ENCODE results near the gene GRAP2. TPM values are rescaled to one million over a fixed set of nuclear protein-coding genes. Genes with fewer than 3 reads are reported as not detected.

Gene GRAP2
- polyA plus RNA-seq, 1 of the 3 experiments (the other 2 are of a cell fraction): 0.13 TPM

DNA sequence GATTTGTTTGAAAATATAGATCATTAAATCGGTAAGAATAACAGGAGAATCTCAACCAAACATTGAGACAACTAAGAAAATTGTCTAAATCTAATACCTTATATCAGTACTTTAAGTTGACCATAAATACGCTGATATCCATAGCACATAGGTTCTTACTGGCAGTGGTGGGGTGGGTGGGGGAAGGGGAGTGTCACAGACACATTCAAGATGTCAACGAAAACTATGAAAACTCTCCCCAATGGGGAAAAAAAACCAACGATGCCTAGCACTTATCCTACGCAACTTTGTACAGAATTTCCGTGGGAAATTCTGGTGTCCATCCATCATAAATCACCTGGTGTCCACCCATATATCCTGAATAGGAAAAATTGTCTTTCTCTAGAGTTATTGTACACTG, 6.2 kb downstream of the GRAP2 start:
- Histone ChIP-seq H3K79me2 (ENCODE audit: insufficient read depth) (no peaks in the 10 kb centered on the region), H3K9me2 (no peaks in the 10 kb centered on the region), H2AFZ (ENCODE audit: low read depth) (no peak overlapping the region), H3K4me3 (ENCODE audit: low read depth in 2 of 2, low read length in 1 of 2) (no peak overlapping the region), H3K9me3 (no peaks in the 10 kb centered on the region), H4K20me1 (ENCODE audit: insufficient read depth) (no peaks in the 10 kb centered on the region), H3F3A (replicated peaks; ENCODE audit: insufficient read depth) (no peaks in the 10 kb centered on the region), H3K27me3 (ENCODE audit: insufficient read depth) (no peaks in the 10 kb centered on the region), H3K36me3 (replicated peaks in 1 of 2; ENCODE audit: control insufficient read depth in 1 of 2, insufficient read depth in 2 of 2, low read length in 1 of 2) (no peaks in the 10 kb centered on the region), H3K4me1 (ENCODE audit: control insufficient read depth in 1 of 2, insufficient read depth in 2 of 2, low read depth in 1 of 2, low read length in 1 of 2) (no peaks in the 10 kb centered on the region), H3K4me2 (no peak overlapping the region), H3K27ac (ENCODE audit: low read depth in 2 of 2, low read length in 1 of 2) (no peak overlapping the region), H3K9ac (no peak overlapping the region)
- no peak for TF ChIP-seq RCOR1 (IDR thresholded peaks at IDR 0.05; ENCODE audit: low read length)
- TF ChIP-seq TCF12 (IDR thresholded peaks at IDR 0.05): no peak
- no peak for TF ChIP-seq RAD21 (IDR thresholded peaks at IDR 0.05; ENCODE audit: low read length)
- no peak for TF ChIP-seq JUND (IDR thresholded peaks at IDR 0.05)
- TF ChIP-seq TAF1 (IDR thresholded peaks at IDR 0.05; ENCODE audit: borderline replicate concordance, low read depth, low read length): no peak
- TF ChIP-seq RXRA (IDR thresholded peaks at IDR 0.05; ENCODE audit: borderline replicate concordance, low read depth): no peak
- TF ChIP-seq MAX (IDR thresholded peaks at IDR 0.05; ENCODE audit: low read depth): no peak
- no peak for TF ChIP-seq USF2 (IDR thresholded peaks at IDR 0.05; ENCODE audit: borderline replicate concordance, low read depth, low read length)
- TF ChIP-seq ZBTB33 (IDR thresholded peaks at IDR 0.05; ENCODE audit: borderline replicate concordance, low read depth): no peak
- TF ChIP-seq MXI1 (IDR thresholded peaks at IDR 0.05; ENCODE audit: low read depth, low read length): no peak
- CTCF ChIA-PET: no interaction called here
- no peak for DNase-seq
- 64% methylated on average over 6 of the region's 6 CpGs for WGBS (ENCODE audit: low lambda C conversion rate)
- POLR2A ChIA-PET: no interaction called here

- H3K4me1 ChIP-seq (ENCODE audit: control insufficient read depth in 1 of 2, insufficient read depth in 2 of 2, low read depth in 1 of 2, low read length in 1 of 2): no peaks in the 10 kb centered on the region
- H3K36me3 ChIP-seq (replicated peaks in 1 of 2; ENCODE audit: control insufficient read depth in 1 of 2, insufficient read depth in 2 of 2, low read length in 1 of 2): no peaks in the 10 kb centered on the region
- no peaks in the 10 kb centered on the region for H3K9me2 ChIP-seq
- no peak overlapping the region for H3K9ac ChIP-seq
- POLR2A ChIA-PET: interaction anchor here (0.6 kb wide), 1 partner anchor 86 kb away, joined by 3 read pairs; no protein-coding TSS in a partner anchor
- no peaks in the 10 kb centered on the region for H3K27me3 ChIP-seq (ENCODE audit: insufficient read depth)
- WGBS (ENCODE audit: low lambda C conversion rate): 69% methylated on average over 4 of the region's 9 CpGs
- H2AFZ ChIP-seq (ENCODE audit: low read depth): no peak overlapping the region
- no peaks in the 10 kb centered on the region for H3K9me3 ChIP-seq
- no peak overlapping the region for H3K27ac ChIP-seq (ENCODE audit: low read depth in 2 of 2, low read length in 1 of 2)
- no peak overlapping the region for H3K4me3 ChIP-seq (ENCODE audit: low read depth in 2 of 2, low read length in 1 of 2)
- no peak for DNase-seq
- TF ChIP-seq TEAD4 (IDR thresholded peaks at IDR 0.05; ENCODE audit: borderline replicate concordance, insufficient read depth): no peak
- no peak for TF ChIP-seq GABPA (IDR thresholded peaks at IDR 0.05; ENCODE audit: low read depth)
- no peak for TF ChIP-seq MXI1 (IDR thresholded peaks at IDR 0.05; ENCODE audit: low read depth, low read length)
- TF ChIP-seq USF1 (IDR thresholded peaks at IDR 0.05; ENCODE audit: borderline replicate concordance, low read depth): no peak
- H4K20me1 ChIP-seq (ENCODE audit: insufficient read depth): no peaks in the 10 kb centered on the region
- no peaks in the 10 kb centered on the region for H3F3A ChIP-seq (replicated peaks; ENCODE audit: insufficient read depth)
- CTCF ChIA-PET: no interaction called here
- H3K79me2 ChIP-seq (ENCODE audit: insufficient read depth): no peaks in the 10 kb centered on the region
- no peak overlapping the region for H3K4me2 ChIP-seq
Observed at GRCh38 chr22:39907605-39908097, 6.8 kb downstream of the GRAP2 start.
